Neural crest cell (in vitro differentiated cells): ENCODE data around the gene MLST8. TPM values are rescaled to one million over a fixed set of nuclear protein-coding genes. Genes with fewer than 3 reads are reported as not detected.

Experiments
- DNase-seq: peaks from one replicate; pipeline ENCODE4 v3.0.0; 2021; ENCODE audit warnings: low read depth, mixed read lengths, low spot score
- H3K27ac Mint-ChIP-seq: one replicate; pipeline ENCODE4 v1.8.0; 2021; ENCODE audit warnings: mild to moderate bottlenecking, mixed read lengths; ENCODE audit not compliant: unreplicated experiment
- H3K27me3 Mint-ChIP-seq: 2 replicates; pipeline ENCODE4 v1.8.0; 2021; ENCODE audit warnings: low read depth, mild to moderate bottlenecking, mixed read lengths
- H3K36me3 Mint-ChIP-seq: 2 replicates; pipeline ENCODE4 v1.8.0; 2021; ENCODE audit warnings: low read depth, mild to moderate bottlenecking, mixed read lengths
- H3K4me1 Mint-ChIP-seq: 2 replicates; pipeline ENCODE4 v1.8.0; 2021; ENCODE audit warnings: mixed read lengths
- H3K4me3 Mint-ChIP-seq: one replicate; pipeline ENCODE4 v1.8.0; 2021; ENCODE audit warnings: mild to moderate bottlenecking, mixed read lengths
- H3K9me3 Mint-ChIP-seq: 2 replicates; pipeline ENCODE4 v1.8.0; 2021; ENCODE audit warnings: mixed read lengths
- long read RNA-seq: library from polyadenylated mRNA; unstranded; transcript quantifications from one replicate; pipeline ENCODE4 v2.0.0, GENCODE V29; 2020
- total RNA-seq: library from RNA; stranded (reverse); gene quantifications from 2 replicates; pipeline ENCODE4 v1.2.1, GENCODE V29; 2021
- TF ChIP-seq, protein P1 (sequence below): fragments of 200-600 bp; sonication (generic); conservative IDR thresholded peaks from 2 replicates; pipeline ENCODE4 v1.5.0; 2021; ENCODE audit warnings: antibody characterized with exemption, mild to moderate bottlenecking

Gene MLST8, protein sequence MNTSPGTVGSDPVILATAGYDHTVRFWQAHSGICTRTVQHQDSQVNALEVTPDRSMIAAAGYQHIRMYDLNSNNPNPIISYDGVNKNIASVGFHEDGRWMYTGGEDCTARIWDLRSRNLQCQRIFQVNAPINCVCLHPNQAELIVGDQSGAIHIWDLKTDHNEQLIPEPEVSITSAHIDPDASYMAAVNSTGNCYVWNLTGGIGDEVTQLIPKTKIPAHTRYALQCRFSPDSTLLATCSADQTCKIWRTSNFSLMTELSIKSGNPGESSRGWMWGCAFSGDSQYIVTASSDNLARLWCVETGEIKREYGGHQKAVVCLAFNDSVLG
- total RNA-seq: 68.1 and 69.2 TPM in 2 replicates
- long read RNA-seq, partial matches to known transcripts: 2 of 10 reads
- long read RNA-seq, other reads (novel, unspliced or antisense): 1 of 10 reads

DNA sequence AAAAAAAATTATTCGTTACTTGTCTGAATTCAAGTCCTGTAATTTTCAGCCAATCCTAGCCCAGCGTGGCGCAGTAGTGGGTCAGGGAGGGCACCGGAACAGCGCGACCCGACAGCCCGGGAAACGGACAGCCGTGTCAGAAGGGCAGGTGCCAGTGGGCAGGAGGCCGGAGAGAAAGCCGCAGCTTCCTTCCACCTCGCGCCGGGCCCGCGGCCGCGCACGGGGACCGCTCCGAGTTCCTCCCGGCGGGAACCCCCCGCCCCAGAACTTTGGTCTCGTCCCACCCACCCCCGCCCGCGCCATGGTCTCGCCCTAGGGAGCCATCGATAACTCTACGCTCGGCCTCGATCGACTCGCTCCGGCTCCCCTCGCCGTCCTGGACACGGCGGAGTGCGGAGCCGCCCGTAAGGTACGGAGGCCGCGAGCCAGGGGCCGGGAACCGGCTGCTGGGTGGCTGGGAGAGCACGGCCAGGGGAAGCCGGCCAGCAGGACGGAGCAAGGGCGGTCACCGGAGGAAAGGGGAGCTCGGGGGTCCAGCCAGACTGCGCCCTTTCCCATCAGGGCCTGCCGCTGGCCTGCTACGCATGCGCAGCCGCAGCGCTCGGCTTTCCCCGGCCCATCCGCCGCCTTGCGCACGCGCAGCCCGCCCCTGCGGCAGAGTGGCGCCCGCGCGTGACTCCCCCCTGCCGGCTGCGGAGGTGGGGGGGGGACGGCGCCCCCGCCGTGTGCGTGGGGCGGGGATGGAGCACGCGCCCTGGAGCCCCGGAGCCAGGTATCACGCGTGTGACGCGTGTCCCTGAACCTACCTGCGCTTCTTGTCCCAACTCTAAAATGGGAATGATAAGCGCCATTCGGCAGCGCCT is at the start of gene MLST8:
TSS of gene MLST8 (plus strand) at position 351 of the 863 bp plus-strand sequence. CDS start 632 bp downstream, outside the sequence.
- Mint-ChIP-seq H3K36me3 (peaks cover 5% of the 10 kb centered on the region), H3K27me3 (peaks cover 10% of the 10 kb centered on the region), H3K4me1 (peaks cover 23% of the 10 kb centered on the region), H3K9me3 (no peaks in the 10 kb centered on the region), H3K4me3 (peak within 1 kb of the TSS; percentile 87), H3K27ac (peak within 1 kb of the TSS; percentile 57)
- TF ChIP-seq, protein P1, sequence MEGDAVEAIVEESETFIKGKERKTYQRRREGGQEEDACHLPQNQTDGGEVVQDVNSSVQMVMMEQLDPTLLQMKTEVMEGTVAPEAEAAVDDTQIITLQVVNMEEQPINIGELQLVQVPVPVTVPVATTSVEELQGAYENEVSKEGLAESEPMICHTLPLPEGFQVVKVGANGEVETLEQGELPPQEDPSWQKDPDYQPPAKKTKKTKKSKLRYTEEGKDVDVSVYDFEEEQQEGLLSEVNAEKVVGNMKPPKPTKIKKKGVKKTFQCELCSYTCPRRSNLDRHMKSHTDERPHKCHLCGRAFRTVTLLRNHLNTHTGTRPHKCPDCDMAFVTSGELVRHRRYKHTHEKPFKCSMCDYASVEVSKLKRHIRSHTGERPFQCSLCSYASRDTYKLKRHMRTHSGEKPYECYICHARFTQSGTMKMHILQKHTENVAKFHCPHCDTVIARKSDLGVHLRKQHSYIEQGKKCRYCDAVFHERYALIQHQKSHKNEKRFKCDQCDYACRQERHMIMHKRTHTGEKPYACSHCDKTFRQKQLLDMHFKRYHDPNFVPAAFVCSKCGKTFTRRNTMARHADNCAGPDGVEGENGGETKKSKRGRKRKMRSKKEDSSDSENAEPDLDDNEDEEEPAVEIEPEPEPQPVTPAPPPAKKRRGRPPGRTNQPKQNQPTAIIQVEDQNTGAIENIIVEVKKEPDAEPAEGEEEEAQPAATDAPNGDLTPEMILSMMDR: peak; percentile 40
- peak; percentile 73 for DNase-seq

DNA sequence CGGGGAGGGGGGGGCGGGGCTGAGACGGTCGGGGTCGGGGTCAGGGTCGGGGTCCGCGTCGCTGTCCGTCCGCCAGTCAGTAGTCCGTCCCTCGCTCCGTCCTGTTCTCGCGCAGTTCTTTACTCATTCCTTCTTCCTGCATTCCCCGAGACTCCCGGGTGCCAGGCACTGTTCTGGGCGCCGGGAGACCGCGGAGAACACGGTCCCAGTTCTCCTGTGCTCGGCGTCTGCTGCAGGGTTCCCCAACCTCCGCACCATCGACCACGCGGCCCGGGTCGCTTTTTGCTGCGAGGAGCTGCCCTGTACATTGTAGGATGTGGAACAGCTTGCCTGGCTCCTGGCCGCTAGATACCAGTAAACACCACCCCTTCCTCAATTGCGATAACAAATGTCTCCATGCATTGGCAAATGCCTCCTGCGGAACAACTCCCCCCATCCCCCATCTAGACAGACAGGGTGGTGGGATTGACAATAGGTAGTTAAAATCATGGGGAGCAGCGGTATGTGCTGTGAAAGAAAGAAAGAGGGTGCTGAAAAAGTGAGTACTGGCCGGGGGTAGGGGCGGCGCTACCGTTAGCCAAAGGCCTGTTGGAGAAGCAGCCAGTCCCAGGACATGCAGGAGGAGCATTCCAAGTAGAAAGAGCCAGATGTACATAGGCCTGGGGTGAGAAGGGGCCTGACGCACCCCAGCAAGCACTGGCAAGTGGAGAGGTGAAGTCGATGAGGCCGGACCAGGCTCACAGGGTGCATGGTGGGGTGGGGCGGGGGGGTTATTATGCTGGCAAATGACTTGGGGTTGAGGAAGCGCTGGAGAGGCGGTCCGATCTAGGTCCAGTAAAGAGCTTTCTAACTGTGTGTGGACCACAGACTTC is 49.0 kb upstream of the MLST8 start:
- Mint-ChIP-seq H3K4me3 (peak overlapping the region; percentile 92), H3K36me3 (peaks cover 11% of the 10 kb centered on the region), H3K27ac (peak overlapping the region; percentile 87), H3K4me1 (peaks cover 51% of the 10 kb centered on the region), H3K27me3 (peaks cover 3% of the 10 kb centered on the region), H3K9me3 (no peaks in the 10 kb centered on the region)
- TF ChIP-seq, protein P1: no peak
- DNase-seq: no peak

DNA sequence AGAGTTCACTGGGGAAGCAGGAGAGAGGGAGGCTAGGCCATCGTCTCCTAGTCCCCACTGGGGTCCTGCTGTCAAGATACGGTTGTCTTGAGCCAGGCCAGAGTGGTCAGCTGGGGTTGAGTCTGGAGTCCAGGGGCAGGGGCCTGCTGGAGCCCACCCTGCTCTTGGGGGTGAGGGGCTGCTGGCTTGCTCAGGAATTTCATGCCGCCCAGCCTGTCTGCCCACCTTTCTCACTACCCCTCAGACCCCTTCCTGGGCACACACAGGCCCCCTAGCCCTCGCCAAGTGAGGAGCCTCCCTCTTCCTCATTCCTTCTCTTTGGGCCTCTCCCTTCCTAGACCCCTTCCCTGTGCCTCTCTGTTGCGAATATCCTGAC is 48.4 kb upstream of the MLST8 start:
- no peaks in the 10 kb centered on the region for H3K9me3 Mint-ChIP-seq
- H3K4me1 Mint-ChIP-seq: peaks cover 45% of the 10 kb centered on the region
- peaks cover 3% of the 10 kb centered on the region for H3K27me3 Mint-ChIP-seq
- TF ChIP-seq, protein P1: no peak
- no peak for DNase-seq
- H3K4me3 Mint-ChIP-seq: peak overlapping the region; percentile 92
- peak overlapping the region; percentile 92 for H3K27ac Mint-ChIP-seq
- H3K36me3 Mint-ChIP-seq: peaks cover 9% of the 10 kb centered on the region

DNA sequence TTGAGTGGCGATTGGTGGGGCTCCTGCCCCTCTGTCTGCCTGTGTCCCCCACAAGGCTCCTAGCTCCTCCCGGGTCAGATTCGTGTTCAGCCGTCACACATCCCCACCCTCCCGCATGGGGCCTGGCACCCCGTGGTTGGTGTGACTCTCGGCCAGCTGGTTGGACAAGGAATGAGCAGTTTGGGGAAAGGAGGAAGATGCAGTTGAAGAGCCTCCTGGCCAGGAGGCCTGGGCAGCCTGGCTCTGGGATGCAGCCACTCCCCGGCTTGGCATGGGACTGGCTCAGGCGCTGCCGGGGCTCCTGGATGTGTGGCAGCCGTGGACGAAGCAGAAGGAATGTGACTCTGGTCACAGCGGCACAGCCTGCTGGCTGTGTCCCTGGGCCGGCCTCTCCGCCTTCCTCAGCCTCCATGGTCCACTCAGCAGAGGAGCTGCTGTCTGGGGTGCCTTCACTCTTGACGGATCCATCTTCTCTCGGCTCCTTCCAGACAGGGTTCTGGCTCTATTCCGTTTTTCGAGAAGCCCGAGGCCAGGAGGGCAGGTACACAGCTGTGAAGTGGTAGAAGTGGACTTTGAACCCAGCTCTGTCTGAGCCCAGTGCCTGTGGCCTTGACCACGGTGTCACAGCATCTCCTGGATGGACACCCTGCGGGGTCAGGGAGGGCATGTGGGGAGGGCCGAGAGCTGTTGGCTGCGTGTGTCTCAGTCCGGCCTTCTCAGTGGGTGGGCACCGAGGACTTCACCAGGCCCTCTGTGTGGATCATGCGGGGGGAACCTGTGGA is 47.6 kb upstream of the MLST8 start:
- TF ChIP-seq, protein P1: no peak
- Mint-ChIP-seq H3K9me3 (no peaks in the 10 kb centered on the region), H3K27ac (no peak overlapping the region), H3K4me3 (peak overlapping the region; percentile 92), H3K36me3 (peaks cover 9% of the 10 kb centered on the region), H3K27me3 (peaks cover 3% of the 10 kb centered on the region), H3K4me1 (peaks cover 44% of the 10 kb centered on the region)
- no peak for DNase-seq
